Measurements from ENCODE around the gene P2RX2.

The P2RX2 gene

GRCh38 chr12:132603240-132604150 is 15.1 kb upstream of the P2RX2 start:
- no peak for DNase-seq (ENCODE audit: low read depth in 2 of 2)

- DNase-seq (ENCODE audit: low read depth in 2 of 2): no peak
These were observed 14.4 kb upstream of the P2RX2 start for GRCh38 chr12:132604151-132604618.

GRCh38 chr12:132604668-132605441 is 13.7 kb upstream of the P2RX2 start:
- no peak for DNase-seq (ENCODE audit: low read depth in 2 of 2)

- no peak for DNase-seq (ENCODE audit: low read depth in 2 of 2)
These were observed 12.7 kb upstream of the P2RX2 start for GRCh38 chr12:132605892-132606291.

GRCh38 chr12:132606466-132606865 is 12.1 kb upstream of the P2RX2 start:
- DNase-seq (ENCODE audit: low read depth in 2 of 2): no peak

GRCh38 chr12:132606927-132607326 is 11.6 kb upstream of the P2RX2 start:
- DNase-seq (ENCODE audit: low read depth in 2 of 2): no peak

GRCh38 chr12:132608231-132609171 is 10.1 kb upstream of the P2RX2 start:
- no peak for DNase-seq (ENCODE audit: low read depth in 2 of 2)

- DNase-seq (ENCODE audit: low read depth in 2 of 2): no peak
These were observed 8.4 kb upstream of the P2RX2 start, which contains the start of gene LRCOL1 for GRCh38 chr12:132610051-132610759. Gene LRCOL1 (minus strand): TSS chr12:132610582. CDS start chr12:132606251, 4,331 bp downstream.

- DNase-seq (ENCODE audit: low read depth in 2 of 2): no peak
These were observed 7.5 kb upstream of the P2RX2 start for GRCh38 chr12:132610866-132611602.

- no peak for DNase-seq (ENCODE audit: low read depth in 2 of 2)
These were observed 7.0 kb upstream of the P2RX2 start for GRCh38 chr12:132611620-132612019.

GRCh38 chr12:132614029-132614428 is 4.5 kb upstream of the P2RX2 start:
- DNase-seq (ENCODE audit: low read depth in 2 of 2): no peak

GRCh38 chr12:132614861-132615578 is 3.6 kb upstream of the P2RX2 start:
- DNase-seq (ENCODE audit: low read depth in 2 of 2): peak; percentile 46 to 54

GRCh38 chr12:132615579-132616038 is 3.0 kb upstream of the P2RX2 start:
- no peak for DNase-seq (ENCODE audit: low read depth in 2 of 2)

- DNase-seq (ENCODE audit: low read depth in 2 of 2): no peak
These were observed 1.4 kb upstream of the P2RX2 start for GRCh38 chr12:132617135-132617701.

- DNase-seq (ENCODE audit: low read depth in 2 of 2): no peak
These were observed 524 bp upstream of the P2RX2 start for GRCh38 chr12:132617822-132618682.

GRCh38 chr12:132619071-132619385 is 452 bp downstream of the P2RX2 start:
- DNase-seq (ENCODE audit: low read depth in 2 of 2): no peak

- DNase-seq (ENCODE audit: low read depth in 2 of 2): no peak
These were observed 973 bp downstream of the P2RX2 start for GRCh38 chr12:132619386-132620112.
